HEK293 (cell line): ENCODE measurements around the gene PCBD1.
A peak's percentile ranks its signal among the peaks of the same experiment; 100 is the strongest.

Source experiments
- CTCF ChIA-PET: fragments of 350-600 bp; formaldehyde crosslinking; extraction: SDS; loops from one replicate; lab custom pipeline; 2021; ENCODE audit warnings: antibody characterized with exemption; lab: Yijun Ruan, JAX
- POLR2A ChIA-PET: fragments of 300-600 bp; formaldehyde crosslinking; extraction: SDS; loops from one replicate; lab custom pipeline; 2020; ENCODE audit warnings: antibody characterized with exemption, inconsistent platforms; lab: Yijun Ruan, JAX
- H3K27ac ChIP-seq: fragments of 200-500 bp; sonication (Bioruptor generic); 2 replicates; pipeline ENCODE4 v1.5.1; 2014; ENCODE audit warnings: low read depth, low read length, control low read depth, inconsistent platforms; ENCODE audit errors: extremely low read depth
- H3K36me3 ChIP-seq, 2 experiments: fragments of 200-500 bp in 1 of 2; sonication (Bioruptor generic) in 1 of 2; 1 replicate in 1 of 2; 2 replicates in 1 of 2; pipeline ENCODE4 v1.5.1; 2014 to 2017; ENCODE audit warnings: inconsistent platforms in 2 of 2, low read length in 2 of 2; ENCODE audit not compliant: control insufficient read depth in 2 of 2, insufficient read depth in 1 of 2
- H3K4me1 ChIP-seq: fragments of 200-500 bp; sonication (Bioruptor generic); 2 replicates; pipeline ENCODE4 v1.5.1; 2014; ENCODE audit warnings: mild to moderate bottlenecking, low read length, inconsistent platforms; ENCODE audit not compliant: control insufficient read depth, insufficient read depth
- H3K4me3 ChIP-seq: 2 replicates; pipeline ENCODE4 v1.5.1; 2011; ENCODE audit warnings: low read depth, mild to moderate bottlenecking, control low read depth, low read length, moderate library complexity
- H3K9me3 ChIP-seq: fragments of 200-500 bp; sonication (Bioruptor generic); 2 replicates; pipeline ENCODE4 v1.5.1; 2014; ENCODE audit warnings: low read depth, low read length, inconsistent platforms; ENCODE audit not compliant: control insufficient read depth, insufficient read depth
- KLF9 ChIP-seq: fragments of 450-650 bp; formaldehyde crosslinking; IDR thresholded peaks from 2 replicates; pipeline ENCODE4 v1.5.1; 2016; ENCODE audit warnings: missing biosample characterization, missing genetic modification characterization, low read depth
- PRDM2 ChIP-seq: fragments of 450-650 bp; formaldehyde crosslinking; IDR thresholded peaks from 2 replicates; pipeline ENCODE4 v1.5.1; 2016; ENCODE audit warnings: missing biosample characterization, missing genetic modification characterization, borderline replicate concordance
- REPIN1 ChIP-seq: fragments of 450-650 bp; formaldehyde crosslinking; IDR thresholded peaks from 2 replicates; pipeline ENCODE4 v1.5.1; 2017; ENCODE audit warnings: missing biosample characterization, missing genetic modification characterization, low read depth
- SETDB1 ChIP-seq: IDR thresholded peaks from one replicate; pipeline ENCODE4 v1.6.1; 2017; ENCODE audit warnings: mild to moderate bottlenecking, low read length, moderate library complexity, mixed read lengths; ENCODE audit not compliant: insufficient read length
- SP7 ChIP-seq: fragments of 450-650 bp; formaldehyde crosslinking; IDR thresholded peaks from 2 replicates; pipeline ENCODE4 v1.5.1; 2016; ENCODE audit warnings: missing biosample characterization, missing genetic modification characterization
- YY1 ChIP-seq: fragments of 450-650 bp; formaldehyde crosslinking; IDR thresholded peaks from 2 replicates; pipeline ENCODE4 v1.5.1; 2018; ENCODE audit warnings: missing biosample characterization, missing genetic modification characterization
- ZBTB8A ChIP-seq: fragments of 450-650 bp; formaldehyde crosslinking; IDR thresholded peaks from 2 replicates; pipeline ENCODE4 v1.5.1; 2016; ENCODE audit warnings: missing biosample characterization, missing genetic modification characterization
- ZFHX2 ChIP-seq: fragments of 450-650 bp; formaldehyde crosslinking; conservative IDR thresholded peaks from 2 replicates; pipeline ENCODE4 v1.5.1; 2016; ENCODE audit warnings: missing biosample characterization, missing genetic modification characterization
- ZFP3 ChIP-seq: fragments of 450-650 bp; formaldehyde crosslinking; IDR thresholded peaks from 2 replicates; pipeline ENCODE4 v1.5.1; 2016; ENCODE audit warnings: low read depth, missing biosample characterization, missing genetic modification characterization
- ZFP37 ChIP-seq: fragments of 450-650 bp; formaldehyde crosslinking; IDR thresholded peaks from 2 replicates; pipeline ENCODE4 v1.5.1; 2016; ENCODE audit warnings: missing biosample characterization, missing genetic modification characterization
- ZNF112 ChIP-seq: fragments of 450-650 bp; formaldehyde crosslinking; IDR thresholded peaks from 2 replicates; pipeline ENCODE4 v1.5.0; 2017; ENCODE audit warnings: missing biosample characterization, missing genetic modification characterization
- ZNF121 ChIP-seq: fragments of 450-650 bp; formaldehyde crosslinking; IDR thresholded peaks from 2 replicates; pipeline ENCODE4 v1.5.1; 2016; ENCODE audit warnings: missing biosample characterization, missing genetic modification characterization
- ZNF2 ChIP-seq: fragments of 450-650 bp; formaldehyde crosslinking; IDR thresholded peaks from 2 replicates; pipeline ENCODE4 v1.5.1; 2016; ENCODE audit warnings: missing biosample characterization, missing genetic modification characterization
- ZNF221 ChIP-seq: fragments of 450-650 bp; formaldehyde crosslinking; IDR thresholded peaks from 2 replicates; pipeline ENCODE4 v1.5.1; 2017; ENCODE audit warnings: missing biosample characterization, missing genetic modification characterization, borderline replicate concordance
- ZNF350 ChIP-seq: fragments of 450-650 bp; formaldehyde crosslinking; IDR thresholded peaks from 2 replicates; pipeline ENCODE4 v1.5.0; 2017; ENCODE audit warnings: missing biosample characterization, mild to moderate bottlenecking, missing genetic modification characterization
- ZNF354C ChIP-seq: fragments of 450-650 bp; formaldehyde crosslinking; IDR thresholded peaks from 2 replicates; pipeline ENCODE4 v1.5.1; 2016; ENCODE audit warnings: missing biosample characterization, missing genetic modification characterization, low read depth, borderline replicate concordance
- ZNF488 ChIP-seq: fragments of 450-650 bp; formaldehyde crosslinking; IDR thresholded peaks from 2 replicates; pipeline ENCODE4 v1.5.1; 2016; ENCODE audit warnings: missing biosample characterization, missing genetic modification characterization
- ZNF518A ChIP-seq: fragments of 450-650 bp; formaldehyde crosslinking; conservative IDR thresholded peaks from 2 replicates; pipeline ENCODE4 v1.5.1; 2016; ENCODE audit warnings: low read depth, missing biosample characterization, missing genetic modification characterization
- ZNF747 ChIP-seq: fragments of 450-650 bp; formaldehyde crosslinking; IDR thresholded peaks from 2 replicates; pipeline ENCODE4 v1.5.1; 2016; ENCODE audit warnings: missing biosample characterization, missing genetic modification characterization
- ZSCAN18 ChIP-seq: fragments of 450-650 bp; formaldehyde crosslinking; IDR thresholded peaks from 2 replicates; pipeline ENCODE4 v1.5.1; 2016; ENCODE audit warnings: missing biosample characterization, missing genetic modification characterization
- TF ChIP-seq, protein P1 (sequence below): fragments of 450-650 bp; formaldehyde crosslinking; optimal IDR thresholded peaks from 2 replicates; pipeline ENCODE3; 2016; ENCODE audit warnings: missing biosample characterization, mild to moderate bottlenecking, missing genetic modification characterization

PCBD1 gene

DNA sequence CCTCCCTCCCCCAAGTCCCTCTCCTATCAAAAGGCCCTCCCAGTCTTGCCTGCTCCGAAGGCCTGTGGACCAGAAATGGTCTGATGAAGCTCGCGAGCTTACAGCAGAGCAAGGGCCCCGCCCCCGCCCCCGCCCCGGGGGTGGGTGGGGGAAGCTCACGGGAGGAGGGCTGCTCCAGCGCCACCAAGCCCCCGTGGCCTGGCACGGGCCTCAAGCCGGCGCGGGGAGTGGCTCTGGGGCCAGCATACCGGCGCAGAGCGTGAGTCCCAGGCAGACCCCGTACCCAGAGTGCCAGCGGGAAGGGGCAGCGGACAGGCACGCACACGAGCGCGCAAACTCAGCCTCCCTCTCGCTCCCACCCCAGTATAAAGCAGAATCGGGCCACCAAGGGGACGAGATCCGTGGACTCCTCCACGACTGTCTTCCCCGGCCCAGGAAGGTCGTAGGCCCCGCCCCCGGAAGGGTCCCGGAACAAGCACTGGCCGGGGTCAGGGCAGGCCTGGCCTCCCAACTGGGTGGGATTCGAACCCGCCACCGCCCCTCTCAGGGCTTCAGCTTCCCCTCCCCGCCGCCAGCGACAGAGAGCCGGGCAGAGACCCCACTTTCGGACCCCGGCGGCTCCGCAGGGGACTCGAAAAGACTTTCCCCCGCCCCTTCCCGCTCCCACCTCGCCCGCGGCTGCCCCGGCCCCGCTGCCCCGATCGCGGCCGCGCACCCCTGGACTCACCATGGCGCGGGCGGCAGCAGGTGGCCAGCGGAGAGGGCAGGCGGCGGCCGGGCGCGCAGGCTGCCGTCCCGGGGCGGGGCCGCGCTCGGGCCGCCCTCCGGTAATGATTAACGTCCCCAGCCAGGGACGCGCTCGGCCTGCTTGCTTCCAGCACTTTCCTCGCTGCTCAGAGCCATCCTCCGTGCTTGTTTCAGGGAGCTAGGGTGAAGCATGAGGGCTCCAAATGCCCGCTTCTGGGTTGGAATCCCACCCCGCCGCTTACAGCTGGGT is at the start of gene PCBD1:
TSS of gene PCBD1 (minus strand) at position 762 of the 997 bp plus-strand sequence. CDS start at position 730, 32 bp downstream.
- H3K36me3 ChIP-seq, result peaks cover 12 to 28% of the 10 kb centered on the region in 2 experiments
- ChIA-PET POLR2A (interaction anchor here (0.7 to 1.7 kb wide), 5 partner anchors 15 to 397 kb away, joined by 3 to 6 read pairs (median 3); no protein-coding TSS in a partner anchor), CTCF (interaction anchor here (0.6 to 4.8 kb wide), 6 partner anchors 8 to 427 kb away, joined by 3 to 19 read pairs (median 4); no protein-coding TSS in a partner anchor)
- peaks cover 4% of the 10 kb centered on the region for H3K4me1 ChIP-seq
- H3K27ac ChIP-seq, result peak within 1 kb of the TSS; percentile 55
- no peaks in the 10 kb centered on the region for H3K9me3 ChIP-seq
- H3K4me3 ChIP-seq, result peak within 1 kb of the TSS; percentile 50
- TF ChIP-seq ZNF350 (tag by site-specific recombination) (no peak), ZFHX2 (peak; percentile 81), ZNF518A (no peak), ZNF121 (tag by site-specific recombination) (no peak), KLF9 (tag by site-specific recombination) (peak; percentile 97), ZNF2 (0 out of 2 replicates have a peak, but pooled peaks have one; percentile 51), REPIN1 (tag by site-specific recombination) (no peak), ZNF112 (tag by site-specific recombination) (no peak), SP7 (peak; percentile 77), ZSCAN18 (tag by site-specific recombination) (no peak), SETDB1 (no peak), ZNF221 (tag by site-specific recombination) (no peak), ZNF747 (tag by site-specific recombination) (no peak), ZBTB8A (tag by site-specific recombination) (peak; percentile 74), ZNF488 (tag by site-specific recombination) (no peak), ZFP3 (tag by site-specific recombination) (no peak), YY1 (no peak; the same call in 1 of the 2 replicates), ZNF354C (tag by site-specific recombination) (no peak), PRDM2 (tag by site-specific recombination) (no peak), ZFP37 (0 out of 2 replicates have a peak, but pooled peaks have one; percentile 58)
- TF ChIP-seq, protein P1, sequence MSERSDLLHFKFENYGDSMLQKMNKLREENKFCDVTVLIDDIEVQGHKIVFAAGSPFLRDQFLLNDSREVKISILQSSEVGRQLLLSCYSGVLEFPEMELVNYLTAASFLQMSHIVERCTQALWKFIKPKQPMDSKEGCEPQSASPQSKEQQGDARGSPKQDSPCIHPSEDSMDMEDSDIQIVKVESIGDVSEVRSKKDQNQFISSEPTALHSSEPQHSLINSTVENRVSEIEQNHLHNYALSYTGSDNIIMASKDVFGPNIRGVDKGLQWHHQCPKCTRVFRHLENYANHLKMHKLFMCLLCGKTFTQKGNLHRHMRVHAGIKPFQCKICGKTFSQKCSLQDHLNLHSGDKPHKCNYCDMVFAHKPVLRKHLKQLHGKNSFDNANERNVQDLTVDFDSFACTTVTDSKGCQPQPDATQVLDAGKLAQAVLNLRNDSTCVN, result peak; percentile 84
